Memory B cell (primary cell): ENCODE data around the gene SOHLH1.

ENCODE experiments used
- ATAC-seq: fragments of 150-1000 bp; cut with Tn5 transposase; 2 replicates; pipeline ENCODE4 v1.10.0; 2021; ENCODE audit warnings: low read depth, mild to moderate bottlenecking, moderate library complexity
- DNase-seq, 2 donors: peaks; one replicate each; pipeline ENCODE4 v3.0.0; 2022; ENCODE audit warnings: low spot score in 2 of 2
- H3K27ac Mint-ChIP-seq: one replicate; pipeline ENCODE4 v1.8.0; 2022; ENCODE audit warnings: mild to moderate bottlenecking, moderate library complexity, mixed read lengths
- H3K27me3 Mint-ChIP-seq: one replicate; pipeline ENCODE4 v1.8.0; 2022; ENCODE audit warnings: mixed read lengths
- H3K36me3 Mint-ChIP-seq: one replicate; pipeline ENCODE4 v1.8.0; 2022; ENCODE audit warnings: mild to moderate bottlenecking, mixed read lengths
- H3K4me1 Mint-ChIP-seq: one replicate; pipeline ENCODE4 v1.8.0; 2022; ENCODE audit warnings: mixed read lengths
- H3K4me3 Mint-ChIP-seq: one replicate; pipeline ENCODE4 v1.8.0; 2022; ENCODE audit warnings: mild to moderate bottlenecking, moderate library complexity, mixed read lengths
- H3K9me3 Mint-ChIP-seq: one replicate; pipeline ENCODE4 v1.8.0; 2022; ENCODE audit warnings: mixed read lengths

The SOHLH1 gene

DNA sequence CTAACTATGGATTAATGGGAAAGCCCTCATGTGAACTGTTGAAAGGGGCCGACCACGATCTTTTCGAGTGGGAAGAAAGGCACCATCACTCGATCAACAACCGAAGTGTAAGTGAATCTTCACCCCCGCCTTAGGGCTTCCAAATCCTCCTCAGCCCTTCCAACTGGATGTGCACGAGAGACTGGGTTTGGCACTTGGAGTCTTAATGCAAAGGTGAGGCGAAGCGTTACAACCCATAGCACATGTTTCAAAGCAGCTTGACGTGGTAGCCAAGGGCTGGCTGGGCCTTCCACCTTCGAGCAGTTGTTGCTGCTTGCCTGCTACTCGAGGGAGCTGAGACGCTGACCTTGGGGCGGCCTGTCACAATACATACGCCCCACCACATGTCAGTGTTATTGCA lies 41.9 kb downstream of the SOHLH1 start:
- peaks cover 13% of the 10 kb centered on the region for H3K27me3 Mint-ChIP-seq

DNA sequence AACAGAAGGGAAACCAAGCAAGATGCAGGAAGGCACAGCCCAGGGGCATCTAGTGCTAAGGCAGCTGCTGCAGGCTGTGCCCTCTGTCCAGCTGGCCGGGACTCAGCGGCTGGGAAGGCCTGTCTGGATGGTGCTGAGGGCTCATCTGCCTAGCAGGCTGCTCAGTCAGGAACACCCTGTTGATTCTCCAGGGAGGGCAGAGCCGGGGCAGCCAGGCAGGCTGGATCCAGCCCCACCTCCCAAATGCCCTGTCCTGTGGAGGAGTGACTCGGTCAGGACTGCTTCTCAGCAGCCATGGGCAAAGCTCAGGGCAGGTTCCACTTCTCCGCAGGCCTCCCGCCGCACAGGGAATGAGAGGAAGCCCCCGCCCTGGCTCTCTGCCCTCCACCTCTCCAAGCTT lies 44.0 kb downstream of the SOHLH1 start:
- Mint-ChIP-seq H3K4me3 (no peak overlapping the region), H3K27me3 (peaks cover 12% of the 10 kb centered on the region), H3K27ac (no peak overlapping the region), H3K9me3 (peaks cover 2% of the 10 kb centered on the region), H3K4me1 (no peaks in the 10 kb centered on the region), H3K36me3 (no peaks in the 10 kb centered on the region)
- no peak for DNase-seq
- ATAC-seq: no peak

More for the DNA sequence above, 41.9 kb downstream of the SOHLH1 start:
- no peaks in the 10 kb centered on the region for H3K36me3 Mint-ChIP-seq
- ATAC-seq: no peak
- no peak for DNase-seq
- no peaks in the 10 kb centered on the region for H3K4me1 Mint-ChIP-seq
- H3K4me3 Mint-ChIP-seq: no peak overlapping the region
- no peak overlapping the region for H3K27ac Mint-ChIP-seq
- no peaks in the 10 kb centered on the region for H3K9me3 Mint-ChIP-seq

DNA sequence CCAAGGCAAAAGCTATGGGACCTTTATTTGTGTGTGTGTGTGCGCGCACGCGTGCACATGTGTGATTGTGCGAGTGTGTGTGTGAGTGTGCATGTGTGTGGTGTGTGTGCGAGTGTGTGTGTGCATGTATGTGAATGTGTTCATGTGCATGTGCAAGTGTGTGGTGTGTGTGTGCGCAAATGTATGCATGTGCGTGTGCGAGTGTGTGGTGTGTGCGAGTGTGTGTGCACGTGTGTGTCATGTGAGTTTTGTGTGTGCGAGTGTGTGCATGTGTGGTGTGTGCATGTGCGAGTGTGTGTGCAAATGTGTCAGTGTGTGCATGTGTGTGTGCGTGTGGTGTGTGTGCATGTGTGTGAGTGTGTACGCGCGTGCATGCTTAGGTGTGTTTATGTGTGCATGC lies 48.9 kb downstream of the SOHLH1 start:
- H3K27me3 Mint-ChIP-seq: peaks cover 8% of the 10 kb centered on the region
- ATAC-seq (no peak), DNase-seq (no peak)
- H3K4me3 Mint-ChIP-seq: no peak overlapping the region
- H3K36me3 Mint-ChIP-seq: peaks cover 2% of the 10 kb centered on the region
- H3K27ac Mint-ChIP-seq: no peak overlapping the region
- H3K4me1 Mint-ChIP-seq: no peaks in the 10 kb centered on the region
- peaks cover 9% of the 10 kb centered on the region for H3K9me3 Mint-ChIP-seq

DNA sequence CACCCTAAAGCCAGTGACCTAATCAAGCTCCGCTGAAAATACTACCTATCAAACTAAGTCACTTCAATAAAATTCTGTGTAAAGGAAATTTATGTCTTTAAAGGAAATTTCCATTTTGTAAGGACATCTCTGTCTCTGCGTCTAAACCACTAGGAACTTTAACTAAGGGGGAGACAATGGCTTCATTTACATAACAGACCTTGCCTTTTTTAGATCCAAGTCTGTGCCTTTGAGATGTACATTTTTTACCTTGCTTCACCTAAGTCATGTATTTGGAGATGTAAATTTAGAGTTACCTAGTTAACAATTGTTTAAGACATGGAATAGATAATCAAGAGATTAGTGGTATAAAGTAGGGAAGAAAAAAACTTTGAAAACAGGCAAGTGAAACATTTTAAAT lies 49.8 kb downstream of the SOHLH1 start:
- H3K27ac Mint-ChIP-seq: no peak overlapping the region

DNA sequence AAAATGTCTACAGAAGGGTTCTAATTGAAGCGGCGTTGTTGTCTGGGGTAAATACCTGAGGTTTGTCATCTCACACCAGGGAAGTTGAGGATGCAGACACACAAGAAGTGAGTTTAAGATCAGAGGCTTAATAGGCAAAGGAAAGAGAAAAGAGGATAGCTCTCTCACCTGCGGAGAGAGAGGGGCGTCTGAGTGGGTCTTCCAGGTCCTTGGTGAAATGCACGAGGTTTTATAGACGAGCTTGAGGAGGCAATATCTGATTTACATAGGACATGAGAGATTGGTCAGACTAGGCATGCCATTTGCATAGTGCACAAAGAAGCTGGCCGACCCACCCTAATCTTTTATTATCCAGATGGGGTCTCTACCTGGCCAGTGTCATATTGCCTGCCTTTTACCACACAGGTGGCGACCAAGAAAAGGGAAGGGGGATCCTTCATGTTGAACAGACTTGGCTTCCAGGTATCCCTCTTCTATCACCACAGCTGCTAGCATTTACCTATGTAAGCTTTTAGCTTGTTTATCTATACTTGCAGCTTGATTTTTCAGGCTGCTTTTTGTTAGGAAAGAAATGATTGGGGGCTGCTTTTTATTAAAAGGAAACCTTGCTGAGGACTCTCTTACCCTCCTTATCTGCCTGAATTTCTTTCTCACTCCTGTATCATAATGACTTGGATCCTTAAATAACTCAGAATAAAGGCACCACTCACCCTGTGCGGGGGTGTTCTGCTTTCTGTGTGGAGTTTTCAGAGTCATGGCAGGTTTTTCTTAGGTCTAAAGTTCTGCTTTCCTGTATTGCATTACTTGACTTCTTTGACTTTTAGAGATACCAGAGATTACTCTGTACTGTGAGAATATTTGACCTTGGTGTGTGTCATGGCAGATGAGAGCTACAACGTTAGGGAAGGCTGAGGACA lies 50.5 kb downstream of the SOHLH1 start:
- no peak for DNase-seq
- Mint-ChIP-seq H3K4me3 (no peak overlapping the region), H3K36me3 (peaks cover 2% of the 10 kb centered on the region), H3K9me3 (peaks cover 21% of the 10 kb centered on the region), H3K27ac (no peak overlapping the region), H3K4me1 (no peaks in the 10 kb centered on the region), H3K27me3 (peaks cover 3% of the 10 kb centered on the region)
- ATAC-seq: no peak

More for the DNA sequence above, 49.8 kb downstream of the SOHLH1 start:
- no peak for DNase-seq
- ATAC-seq: no peak
- H3K9me3 Mint-ChIP-seq: peaks cover 18% of the 10 kb centered on the region
- H3K27me3 Mint-ChIP-seq: peaks cover 3% of the 10 kb centered on the region
- no peak overlapping the region for H3K4me3 Mint-ChIP-seq
- H3K4me1 Mint-ChIP-seq: no peaks in the 10 kb centered on the region
- H3K36me3 Mint-ChIP-seq: peaks cover 2% of the 10 kb centered on the region

DNA sequence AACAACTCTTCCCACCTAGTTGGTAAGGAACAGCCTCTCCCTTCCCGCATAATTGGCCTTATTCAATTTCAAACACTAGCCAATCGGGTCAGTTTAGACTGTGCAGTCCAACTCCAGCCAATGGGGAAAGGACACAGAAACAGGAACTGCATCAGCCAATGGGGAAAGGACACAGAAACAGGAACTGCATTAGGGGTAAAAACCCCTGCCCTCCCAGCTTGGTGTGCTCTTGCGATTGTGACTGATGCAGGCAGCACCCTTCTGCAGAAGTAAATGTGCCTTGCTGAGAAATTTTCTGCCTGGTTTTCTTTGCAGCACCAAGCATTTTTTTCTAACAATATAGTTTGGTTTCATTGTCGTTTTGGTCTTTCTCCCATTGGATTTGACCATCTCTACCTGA lies 51.4 kb downstream of the SOHLH1 start:
- Mint-ChIP-seq H3K36me3 (peaks cover 2% of the 10 kb centered on the region), H3K4me3 (no peak overlapping the region), H3K4me1 (no peaks in the 10 kb centered on the region), H3K27ac (no peak overlapping the region), H3K27me3 (peaks cover 5% of the 10 kb centered on the region), H3K9me3 (peaks cover 25% of the 10 kb centered on the region)
- DNase-seq: no peak
- ATAC-seq: no peak

DNA sequence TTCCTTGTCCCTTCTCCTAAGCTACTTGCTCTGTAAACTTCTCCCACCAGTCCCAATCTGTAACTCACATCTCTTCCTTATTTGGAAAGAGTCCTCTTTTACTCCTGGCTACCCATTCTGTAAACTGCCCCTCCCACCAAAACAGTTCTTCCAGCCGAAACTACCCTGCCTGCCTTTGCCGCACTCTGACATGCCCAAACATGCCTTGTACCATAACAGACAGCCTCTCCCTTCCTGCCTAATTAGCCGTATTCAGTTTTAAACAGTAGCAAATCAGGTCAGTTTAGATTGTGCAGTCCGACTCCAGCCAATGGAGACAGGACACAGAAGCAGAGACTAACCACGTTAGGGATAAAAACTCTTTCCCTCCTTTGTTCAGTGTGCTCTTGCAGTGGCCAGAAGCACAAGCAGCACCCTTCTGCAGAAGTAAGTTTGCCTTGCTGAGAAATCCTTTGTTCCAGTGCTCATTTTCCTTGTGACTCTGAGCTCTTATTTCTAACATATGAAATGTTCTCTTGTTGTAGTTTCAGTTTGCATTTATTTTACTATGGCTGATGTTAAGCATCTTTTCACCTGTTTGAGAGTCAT lies 54.6 kb downstream of the SOHLH1 start:
- H3K27ac Mint-ChIP-seq: no peak overlapping the region
- peaks cover 9% of the 10 kb centered on the region for H3K27me3 Mint-ChIP-seq
- no peak overlapping the region for H3K4me3 Mint-ChIP-seq
- peaks cover 23% of the 10 kb centered on the region for H3K9me3 Mint-ChIP-seq
- H3K4me1 Mint-ChIP-seq: no peaks in the 10 kb centered on the region
- ATAC-seq (no peak), DNase-seq (no peak)
- peaks cover 2% of the 10 kb centered on the region for H3K36me3 Mint-ChIP-seq
